ENCODE data around the gene KLHDC7B.
A peak's percentile ranks its signal among the peaks of the same experiment; 100 is the strongest.

DNA sequence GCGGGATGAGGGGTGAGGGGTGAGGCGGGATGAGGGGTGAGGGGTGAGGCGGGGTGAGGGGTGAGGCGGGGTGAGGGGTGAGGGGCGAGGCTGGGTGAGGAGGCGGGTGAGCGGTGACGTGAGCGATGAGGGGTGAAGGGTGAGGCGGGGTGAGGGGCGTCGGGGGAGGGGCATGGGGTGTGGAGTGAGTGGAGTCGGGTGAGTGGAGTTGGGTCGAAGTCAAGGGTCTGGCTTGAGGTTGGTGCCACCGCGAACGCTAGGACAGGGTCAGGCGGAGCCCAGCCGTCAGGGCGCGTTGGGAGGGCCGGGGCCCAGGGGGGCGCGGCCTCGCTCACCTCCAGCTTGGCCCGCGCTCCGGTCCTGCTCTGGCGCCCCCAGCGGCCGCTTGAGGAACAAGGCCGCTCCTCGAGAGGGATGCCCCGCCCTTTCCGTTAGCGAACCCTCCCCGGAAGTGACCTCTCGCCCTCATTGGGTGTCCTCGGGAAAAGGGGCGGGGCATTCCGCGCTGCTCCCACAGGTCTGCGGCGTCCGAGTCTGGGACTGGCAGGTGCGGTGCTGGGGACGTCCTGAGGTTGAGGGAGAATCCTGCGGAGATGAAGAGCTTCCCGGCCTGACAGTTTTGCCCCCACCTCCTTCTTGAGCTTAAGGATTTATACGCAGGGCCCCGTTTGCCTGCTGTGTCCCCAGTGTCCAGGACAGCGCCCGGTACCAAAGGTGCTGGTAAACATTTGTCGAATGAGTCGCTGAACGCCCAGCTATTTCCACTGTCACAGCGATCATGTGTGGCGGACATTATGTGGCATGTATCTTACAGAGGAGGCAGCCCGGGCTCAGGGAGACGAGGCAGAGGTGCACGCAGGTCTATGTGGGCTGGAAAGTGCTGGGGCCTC, 17.1 kb downstream of the KLHDC7B start, which contains the start of gene SYCE3:
- no peak for TF ChIP-seq POLR2A (IDR thresholded peaks at IDR 0.05; ENCODE audit: low read depth)
- TF ChIP-seq, protein P1, sequence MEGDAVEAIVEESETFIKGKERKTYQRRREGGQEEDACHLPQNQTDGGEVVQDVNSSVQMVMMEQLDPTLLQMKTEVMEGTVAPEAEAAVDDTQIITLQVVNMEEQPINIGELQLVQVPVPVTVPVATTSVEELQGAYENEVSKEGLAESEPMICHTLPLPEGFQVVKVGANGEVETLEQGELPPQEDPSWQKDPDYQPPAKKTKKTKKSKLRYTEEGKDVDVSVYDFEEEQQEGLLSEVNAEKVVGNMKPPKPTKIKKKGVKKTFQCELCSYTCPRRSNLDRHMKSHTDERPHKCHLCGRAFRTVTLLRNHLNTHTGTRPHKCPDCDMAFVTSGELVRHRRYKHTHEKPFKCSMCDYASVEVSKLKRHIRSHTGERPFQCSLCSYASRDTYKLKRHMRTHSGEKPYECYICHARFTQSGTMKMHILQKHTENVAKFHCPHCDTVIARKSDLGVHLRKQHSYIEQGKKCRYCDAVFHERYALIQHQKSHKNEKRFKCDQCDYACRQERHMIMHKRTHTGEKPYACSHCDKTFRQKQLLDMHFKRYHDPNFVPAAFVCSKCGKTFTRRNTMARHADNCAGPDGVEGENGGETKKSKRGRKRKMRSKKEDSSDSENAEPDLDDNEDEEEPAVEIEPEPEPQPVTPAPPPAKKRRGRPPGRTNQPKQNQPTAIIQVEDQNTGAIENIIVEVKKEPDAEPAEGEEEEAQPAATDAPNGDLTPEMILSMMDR (IDR thresholded peaks at IDR 0.05) = peak; percentile 89 to 100 (median 95)
- TF ChIP-seq POLR2AphosphoS5 (IDR thresholded peaks at IDR 0.05) = peak; percentile 87 to 91
- no peak for TF ChIP-seq EP300 (IDR thresholded peaks at IDR 0.05)
